Activated gamma-delta T cell treated with Interleukin-2 at 50 U/mL for 16 hours (primary cell): ENCODE results near the gene KDM4B.
"Not testable (repeated sequence)": the region's sequence is repeated elsewhere in the genome, so short reads cannot be mapped to it uniquely, and the experiment has no call there.

Experiments used
- DNase-seq: peaks from one replicate; pipeline ENCODE4 v3.0.0-alpha.2; 2020

KDM4B gene

DNA sequence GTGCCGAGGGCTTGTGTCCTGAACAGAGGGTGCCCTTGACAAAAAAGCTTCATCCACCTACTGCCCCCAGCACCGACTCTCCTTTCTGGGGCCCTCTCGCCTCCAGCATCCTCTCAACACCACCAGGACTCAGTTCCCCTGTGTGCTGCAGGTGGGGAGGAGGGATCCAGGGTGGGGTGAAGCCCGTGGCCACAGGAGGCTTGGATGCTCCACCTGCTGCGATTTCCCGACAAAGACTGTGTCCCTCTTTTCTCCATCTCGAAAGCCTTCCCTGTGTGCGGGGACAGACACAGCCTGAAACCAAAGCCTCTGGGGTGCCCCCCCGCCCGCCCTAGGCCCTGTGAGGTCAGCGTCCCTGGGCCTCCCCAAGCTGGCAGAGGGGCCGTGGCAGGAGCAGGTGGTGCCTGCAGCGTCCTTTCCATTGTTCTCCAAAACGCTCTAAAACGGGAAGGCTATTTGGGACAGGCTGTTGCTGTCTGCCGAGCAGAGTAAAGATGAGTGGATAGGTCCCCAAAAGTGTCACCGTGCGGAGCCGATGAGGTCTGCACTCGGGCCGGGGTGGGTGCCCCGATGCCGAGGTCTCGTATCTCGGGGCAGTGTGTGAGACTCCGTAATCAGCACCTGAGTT, 186.0 kb downstream of the KDM4B start:
- DNase-seq, result no peak

- no peak for DNase-seq
Observed at GRCh38 chr19:5155586-5156210, 186.8 kb downstream of the KDM4B start.

DNA sequence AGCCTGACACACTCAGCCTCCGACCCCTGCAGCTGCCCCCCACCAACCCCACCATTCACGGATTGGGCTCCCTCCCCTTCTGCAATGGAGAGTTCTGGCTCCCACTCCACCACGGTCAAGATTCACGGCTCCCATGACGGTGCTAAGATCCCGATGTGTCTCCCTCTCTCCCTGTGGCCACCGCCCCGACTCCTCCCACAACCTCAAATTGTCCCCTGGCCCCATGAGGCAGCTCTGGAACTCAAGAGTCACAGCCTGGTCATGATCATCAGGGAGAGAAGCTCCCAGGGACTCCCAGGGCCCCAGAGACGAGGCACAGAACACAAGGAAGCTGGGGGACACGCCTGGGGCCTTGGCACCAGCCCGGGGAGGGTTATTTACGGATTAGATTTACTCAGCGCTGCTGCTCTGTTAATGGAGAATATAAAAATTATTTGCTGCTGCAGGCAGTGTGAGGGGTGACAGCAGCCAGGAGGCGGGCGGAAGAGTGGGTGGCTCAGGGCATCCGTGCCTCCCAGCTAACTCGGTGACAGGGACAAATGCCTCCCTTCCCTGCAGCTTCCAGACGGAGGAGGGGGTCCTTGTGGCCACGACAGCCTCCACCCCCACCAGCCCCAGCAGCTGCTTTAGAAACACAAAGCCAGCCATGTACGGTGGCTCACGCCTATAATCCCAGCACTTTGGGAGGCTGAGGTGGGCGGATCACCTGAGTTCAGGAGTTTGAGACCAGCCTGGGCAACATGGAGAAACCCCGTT, 187.5 kb downstream of the KDM4B start:
- no peak for DNase-seq

DNA sequence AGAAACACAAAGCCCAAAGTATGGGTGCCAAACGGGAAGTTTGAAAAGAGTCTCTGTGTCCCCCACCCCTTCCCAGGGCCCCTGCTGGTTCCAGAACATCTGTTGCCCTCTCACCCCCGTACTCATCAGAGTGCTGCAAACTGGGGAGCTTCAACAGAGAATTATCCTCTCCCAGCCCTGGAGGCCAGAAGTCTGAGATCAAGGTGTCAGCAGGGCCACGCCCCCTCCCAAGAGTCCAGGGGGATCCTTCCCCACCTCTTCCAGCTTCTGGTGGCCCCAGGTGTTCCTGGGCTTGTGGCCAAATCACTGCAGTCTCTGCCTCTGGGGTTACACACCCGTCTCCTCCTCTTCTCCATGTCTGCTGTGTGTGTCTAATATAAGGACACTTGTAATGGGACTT, 188.3 kb downstream of the KDM4B start:
- no peak for DNase-seq

DNA sequence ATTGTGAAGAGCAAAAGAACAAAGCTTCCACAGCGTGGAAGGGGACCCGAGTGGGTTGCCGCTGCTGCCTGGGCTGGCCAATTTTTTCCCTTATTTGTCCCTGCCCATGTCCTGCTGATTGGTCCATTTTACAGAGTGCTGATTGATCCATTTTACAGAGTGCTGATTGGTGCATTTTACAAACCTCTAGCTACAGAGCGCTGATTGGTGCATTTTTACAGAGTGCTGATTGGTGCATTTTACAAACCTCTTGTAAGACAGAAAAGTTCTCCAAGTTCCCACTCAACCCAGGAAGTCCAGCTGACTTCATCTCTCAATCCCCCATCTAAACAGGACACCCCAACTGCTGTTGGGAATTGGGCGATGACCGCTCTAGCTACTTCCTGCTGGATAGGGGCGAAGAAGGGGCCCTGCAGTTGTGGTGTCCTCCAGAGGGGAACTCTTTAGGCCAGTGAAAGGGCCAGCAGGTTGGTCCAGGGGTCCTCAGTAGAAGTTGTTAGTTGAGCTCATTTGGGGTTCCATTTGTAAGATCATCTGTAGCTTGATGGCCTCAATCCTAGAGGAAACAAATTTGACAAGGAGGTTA, 189.7 kb downstream of the KDM4B start:
- DNase-seq, result not testable (repeated sequence)

GRCh38 chr19:5160158-5160795, 191.4 kb downstream of the KDM4B start:
- not testable (repeated sequence) for DNase-seq

DNA sequence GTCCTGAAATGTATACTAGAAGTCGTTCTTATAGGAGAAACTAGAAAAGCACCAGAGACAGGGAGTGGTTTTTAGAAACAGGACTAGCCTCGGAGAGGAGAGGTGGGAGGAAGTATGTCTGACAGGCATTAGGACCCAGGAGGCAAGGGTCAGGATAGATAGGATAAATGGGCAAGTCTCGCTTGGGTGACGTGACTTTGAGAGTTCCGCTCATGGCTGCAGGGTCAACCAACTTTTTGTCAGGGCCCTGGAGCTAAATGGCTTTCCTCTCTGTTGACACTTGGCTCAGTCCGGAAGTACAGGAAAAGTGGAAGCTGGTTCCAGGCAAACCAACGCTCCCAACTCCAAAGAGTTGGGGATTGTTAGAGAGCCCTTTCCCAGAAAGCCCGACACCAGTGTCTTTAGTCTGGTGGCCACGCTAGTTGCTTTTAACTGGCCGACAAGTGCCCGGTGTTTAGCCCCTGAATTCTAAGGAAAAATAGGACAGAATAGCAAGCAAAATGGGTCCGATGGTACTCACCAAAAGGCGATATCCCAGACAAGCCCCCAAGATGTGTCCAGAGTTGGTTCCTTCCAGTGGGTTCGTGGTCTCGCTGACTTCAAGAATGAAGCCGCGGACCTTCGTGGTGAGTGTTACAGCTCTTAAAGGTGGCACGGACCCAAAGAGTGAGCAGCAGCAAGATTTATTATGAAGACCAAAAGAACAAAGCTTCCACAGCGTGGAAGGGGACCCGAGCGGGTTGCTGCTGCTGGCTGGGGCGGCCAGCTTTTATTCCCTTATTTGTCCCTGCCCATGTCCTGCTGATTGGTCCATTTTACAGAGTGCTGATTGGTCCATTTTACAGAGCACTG, 196.2 kb downstream of the KDM4B start:
- not testable (repeated sequence) for DNase-seq

DNA sequence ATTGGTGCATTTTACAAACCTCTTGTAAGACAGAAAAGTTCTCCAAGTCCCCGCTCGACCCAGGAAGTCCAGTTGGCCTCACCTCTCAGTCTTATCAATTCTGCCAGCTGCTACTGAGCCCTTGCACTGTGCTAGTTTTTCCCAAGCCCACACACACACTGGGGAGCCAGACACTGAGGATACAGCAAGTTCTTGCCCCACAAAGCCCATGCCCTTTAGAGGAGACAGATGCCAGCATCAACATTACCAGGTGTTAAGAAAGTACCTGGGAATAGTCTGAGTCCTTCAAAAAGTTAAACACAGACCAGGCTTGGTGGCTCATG, 196.7 kb downstream of the KDM4B start:
- DNase-seq, result no peak

DNA sequence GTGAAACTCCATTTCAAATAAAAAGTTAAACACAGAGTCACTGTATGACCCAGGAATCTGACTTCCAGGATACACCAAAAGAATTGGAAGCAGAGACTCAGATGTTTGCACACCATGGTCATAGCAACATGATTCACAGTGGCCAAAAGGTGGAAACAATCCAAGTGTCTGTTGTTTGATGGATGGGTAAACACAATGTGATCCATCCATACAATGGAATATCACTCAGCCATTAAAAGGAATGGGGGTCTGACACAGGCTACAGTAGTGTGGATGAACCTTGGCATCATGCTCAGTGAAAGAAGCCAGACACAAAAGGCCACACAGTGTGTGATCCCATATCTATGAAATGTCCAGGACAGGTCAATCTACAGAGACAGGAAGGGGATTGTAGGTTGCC, 197.3 kb downstream of the KDM4B start:
- DNase-seq, result no peak

GRCh38 chr19:5170329-5170745, 201.4 kb downstream of the KDM4B start:
- peak; percentile 53 for DNase-seq

DNA sequence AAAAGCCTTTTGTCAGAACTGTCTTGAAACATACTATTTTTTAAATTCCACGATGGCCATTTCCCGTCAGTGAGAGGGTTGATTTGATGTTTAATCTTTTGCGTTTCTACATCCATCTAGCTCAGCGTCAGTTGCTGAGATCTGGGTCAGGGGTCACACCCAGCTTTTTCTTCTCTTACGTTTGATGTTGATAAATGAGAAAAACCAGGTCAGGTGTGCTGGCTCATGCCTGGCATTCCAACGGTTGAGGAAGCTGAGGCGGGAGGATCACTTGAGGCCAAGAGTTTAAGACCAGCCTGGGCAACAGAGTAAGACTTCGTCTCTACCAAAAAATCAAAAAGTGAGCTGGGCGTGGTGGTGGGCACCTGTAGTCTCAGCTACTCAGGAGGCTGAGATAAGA, 202.8 kb downstream of the KDM4B start:
- no peak for DNase-seq

DNA sequence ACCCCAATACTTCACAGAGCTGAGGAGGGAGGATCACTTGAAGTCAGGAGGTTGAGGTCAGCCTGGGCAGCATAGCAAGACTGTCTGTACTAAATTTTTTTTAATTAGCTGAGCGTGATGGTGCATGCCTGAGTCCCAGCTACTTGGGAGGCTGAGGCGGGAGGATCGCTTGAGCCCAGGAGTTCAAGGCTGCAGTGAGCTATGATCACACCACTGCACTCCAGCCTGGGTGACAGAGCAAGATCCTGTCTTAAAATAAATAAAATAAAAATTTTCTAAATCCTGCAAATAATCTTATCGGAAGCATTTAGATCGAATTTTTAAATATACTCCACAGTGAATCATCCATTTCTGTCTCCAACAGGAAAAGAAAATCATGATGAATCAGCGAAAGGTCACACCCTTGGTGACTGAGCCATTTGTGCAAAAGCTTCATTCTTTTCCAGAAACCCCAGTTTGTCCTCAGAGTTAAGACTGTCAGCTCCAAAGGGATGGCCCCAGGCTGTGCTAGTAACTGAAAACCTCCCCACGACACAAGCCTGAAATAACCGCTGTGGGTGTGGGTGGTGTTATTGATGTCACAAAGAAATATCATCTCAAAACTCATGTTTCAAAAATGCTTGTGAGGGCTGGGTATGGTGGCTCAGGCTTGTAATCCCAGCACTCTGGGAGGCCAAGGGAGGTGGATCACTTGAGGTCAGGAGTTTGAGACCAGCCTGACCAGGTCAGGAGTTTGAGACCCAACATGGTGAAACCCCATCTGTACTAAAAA, 204.1 kb downstream of the KDM4B start:
- no peak for DNase-seq

DNA sequence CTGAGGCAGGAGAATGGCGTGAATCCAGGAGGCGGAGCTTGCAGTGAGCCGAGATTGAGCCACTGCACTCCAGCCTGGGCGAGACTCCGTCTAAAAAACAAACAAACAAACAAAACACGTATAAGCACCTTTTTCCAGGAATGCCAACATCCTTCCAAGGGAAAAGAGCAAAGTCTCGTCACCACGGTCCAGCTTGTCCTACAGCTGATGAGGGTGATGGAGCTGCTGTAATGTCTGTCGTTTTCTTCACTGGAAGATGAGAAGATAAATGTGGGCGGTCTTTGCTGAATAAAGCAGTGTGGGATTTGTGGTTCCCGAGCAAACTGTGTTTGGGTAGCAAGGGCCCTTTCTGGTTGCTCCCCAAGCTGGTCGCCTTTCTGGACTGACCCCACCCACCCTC, 205.1 kb downstream of the KDM4B start:
- DNase-seq, result no peak

GRCh38 chr19:5177745-5178450, 209.0 kb downstream of the KDM4B start:
- DNase-seq, result no peak

DNA sequence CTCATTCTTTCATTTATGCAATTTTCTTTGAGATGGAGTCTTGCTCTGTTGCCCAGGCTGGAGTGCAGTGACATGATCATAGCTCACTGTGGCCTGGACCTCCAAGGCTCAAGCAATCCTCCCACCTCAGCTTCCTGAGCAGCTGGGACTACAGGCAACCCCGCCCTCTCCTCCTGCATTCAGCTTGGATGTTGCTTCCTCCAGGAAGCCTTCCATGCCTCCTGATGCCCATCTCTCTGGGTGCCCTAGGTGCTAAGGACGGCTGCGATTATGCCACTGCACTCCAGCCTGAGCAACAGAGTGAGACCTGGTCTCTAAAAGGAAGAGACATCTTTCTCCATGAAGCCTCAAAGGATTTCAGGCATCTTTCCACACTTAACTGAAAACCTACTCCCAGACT, 209.9 kb downstream of the KDM4B start:
- no peak for DNase-seq

- no peak for DNase-seq
Observed at GRCh38 chr19:5179256-5179655, 210.3 kb downstream of the KDM4B start.

- no peak for DNase-seq
Observed at GRCh38 chr19:5181329-5181728, 212.4 kb downstream of the KDM4B start.

- DNase-seq, result no peak
Observed at GRCh38 chr19:5182751-5183150, 213.8 kb downstream of the KDM4B start.

GRCh38 chr19:5183616-5184015, 214.7 kb downstream of the KDM4B start:
- DNase-seq, result no peak

- DNase-seq, result no peak
Observed at GRCh38 chr19:5184930-5185329, 216.0 kb downstream of the KDM4B start.
